MCF 10A (cell line): ENCODE results near the gene SERPINB13. TPM values are rescaled to one million over a fixed set of nuclear protein-coding genes. Genes with fewer than 3 reads are reported as not detected.

ENCODE experiments used
- BruUV-seq: library from RNA; stranded (reverse); fragments of 400-500 nt; replicated peaks from 2 replicates; lab custom pipeline; 2021; lab: Mats Ljungman, UMichigan
- CTCF ChIA-PET: fragments of 300-600 bp; sonication (Branson Sonifier 250); formaldehyde crosslinking; extraction: SDS; loops from one replicate; lab custom pipeline; 2021; ENCODE audit warnings: antibody characterized with exemption, inconsistent platforms; lab: Yijun Ruan, JAX
- POLR2A ChIA-PET: fragments of 300-600, 350-650 bp; sonication (Branson Sonifier 250); formaldehyde crosslinking; extraction: SDS; loops from one replicate; lab custom pipeline; 2020; ENCODE audit warnings: antibody characterized with exemption, inconsistent platforms; lab: Yijun Ruan, JAX
- DNase-seq: peaks from one replicate; pipeline ENCODE4 v3.0.0-alpha.2; 2018; ENCODE audit not compliant: unreplicated experiment
- H3K27ac Mint-ChIP-seq: one replicate; pipeline ENCODE4 v1.8.0; 2022; ENCODE audit warnings: mild to moderate bottlenecking, low read depth, mixed read lengths; ENCODE audit not compliant: unreplicated experiment
- H3K27me3 Mint-ChIP-seq: one replicate; pipeline ENCODE4 v1.8.0; 2022; ENCODE audit warnings: mixed read lengths; ENCODE audit not compliant: insufficient read depth, unreplicated experiment
- H3K36me3 Mint-ChIP-seq: one replicate; pipeline ENCODE4 v1.8.0; 2022; ENCODE audit warnings: mild to moderate bottlenecking, moderate library complexity, mixed read lengths; ENCODE audit not compliant: insufficient read depth, unreplicated experiment
- H3K4me1 Mint-ChIP-seq: one replicate; pipeline ENCODE4 v1.8.0; 2022; ENCODE audit warnings: mixed read lengths; ENCODE audit not compliant: insufficient read depth, unreplicated experiment
- H3K4me3 Mint-ChIP-seq: one replicate; pipeline ENCODE4 v1.8.0; 2022; ENCODE audit warnings: mild to moderate bottlenecking, moderate library complexity, mixed read lengths; ENCODE audit not compliant: unreplicated experiment
- H3K9me3 Mint-ChIP-seq: one replicate; pipeline ENCODE4 v1.8.0; 2022; ENCODE audit warnings: mixed read lengths; ENCODE audit not compliant: unreplicated experiment
- intact Hi-C: fragments of 100-400 bp; cut with micrococcal nuclease; formaldehyde crosslinking; loops from 2 replicates; pipeline ENCODE4 v1.14.1; 2022
- total RNA-seq: library from RNA; stranded (reverse); gene quantifications from 2 replicates; pipeline ENCODE4 v1.2.3, GENCODE V29; 2022
- TF ChIP-seq, protein P1 (sequence below): fragments of 200-600 bp; IDR thresholded peaks from one replicate; pipeline ENCODE4 v1.8.0; 2022; ENCODE audit warnings: antibody characterized with exemption, mild to moderate bottlenecking; ENCODE audit not compliant: unreplicated experiment

Gene SERPINB13
- total RNA-seq, 1 experiment from 2014 or later: 0.49 TPM

GRCh38 chr18:63564021-63564420 lies 23.1 kb upstream of the SERPINB13 start:
- ChIA-PET CTCF (interaction anchor here (1.0 to 2.6 kb wide), 4 partner anchors 11 to 436 kb away, joined by 3 to 14 read pairs (median 6); no protein-coding TSS in a partner anchor), POLR2A (interaction anchor here (0.5 to 0.7 kb wide), 2 partner anchors 338 to 1729 kb away, joined by 3 to 5 read pairs; no protein-coding TSS in a partner anchor)
- Mint-ChIP-seq H3K4me3 (no peak overlapping the region), H3K27ac (no peak overlapping the region), H3K4me1 (no peaks in the 10 kb centered on the region), H3K9me3 (no peaks in the 10 kb centered on the region), H3K27me3 (peaks cover 18% of the 10 kb centered on the region), H3K36me3 (no peaks in the 10 kb centered on the region)
- no TSS peak for BruUV-seq
- intact Hi-C loops: no loop called here
- no peak for DNase-seq
- TF ChIP-seq, protein P1, sequence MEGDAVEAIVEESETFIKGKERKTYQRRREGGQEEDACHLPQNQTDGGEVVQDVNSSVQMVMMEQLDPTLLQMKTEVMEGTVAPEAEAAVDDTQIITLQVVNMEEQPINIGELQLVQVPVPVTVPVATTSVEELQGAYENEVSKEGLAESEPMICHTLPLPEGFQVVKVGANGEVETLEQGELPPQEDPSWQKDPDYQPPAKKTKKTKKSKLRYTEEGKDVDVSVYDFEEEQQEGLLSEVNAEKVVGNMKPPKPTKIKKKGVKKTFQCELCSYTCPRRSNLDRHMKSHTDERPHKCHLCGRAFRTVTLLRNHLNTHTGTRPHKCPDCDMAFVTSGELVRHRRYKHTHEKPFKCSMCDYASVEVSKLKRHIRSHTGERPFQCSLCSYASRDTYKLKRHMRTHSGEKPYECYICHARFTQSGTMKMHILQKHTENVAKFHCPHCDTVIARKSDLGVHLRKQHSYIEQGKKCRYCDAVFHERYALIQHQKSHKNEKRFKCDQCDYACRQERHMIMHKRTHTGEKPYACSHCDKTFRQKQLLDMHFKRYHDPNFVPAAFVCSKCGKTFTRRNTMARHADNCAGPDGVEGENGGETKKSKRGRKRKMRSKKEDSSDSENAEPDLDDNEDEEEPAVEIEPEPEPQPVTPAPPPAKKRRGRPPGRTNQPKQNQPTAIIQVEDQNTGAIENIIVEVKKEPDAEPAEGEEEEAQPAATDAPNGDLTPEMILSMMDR: no peak

DNA sequence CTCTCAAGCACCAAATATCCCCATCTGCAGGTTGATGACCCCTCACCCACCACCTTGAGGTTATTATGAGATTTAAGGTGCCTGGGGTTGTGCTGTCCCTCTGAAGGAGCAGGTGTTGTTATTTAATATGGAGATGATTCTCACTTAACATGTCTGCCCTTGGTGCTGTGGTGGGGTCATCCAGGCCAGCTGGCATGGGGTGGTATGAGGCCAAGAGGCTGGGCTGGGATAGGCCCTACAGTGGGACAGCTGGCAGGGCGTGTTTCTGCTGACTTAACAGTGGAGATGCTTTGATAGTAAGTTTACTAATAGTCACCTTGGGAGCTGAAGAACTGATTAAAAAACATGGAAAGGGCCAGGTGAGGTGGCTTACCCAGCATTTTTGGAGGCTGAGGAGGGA lies 22.6 kb upstream of the SERPINB13 start:
- intact Hi-C loops: no loop called here
- TF ChIP-seq, protein P1: no peak
- Mint-ChIP-seq H3K27ac (no peak overlapping the region), H3K4me3 (no peak overlapping the region), H3K4me1 (no peaks in the 10 kb centered on the region), H3K9me3 (no peaks in the 10 kb centered on the region), H3K36me3 (no peaks in the 10 kb centered on the region), H3K27me3 (peaks cover 18% of the 10 kb centered on the region)
- no TSS peak for BruUV-seq
- POLR2A ChIA-PET: interaction anchor here (0.7 kb wide), 1 partner anchor 1729 kb away, joined by 5 read pairs; no protein-coding TSS in a partner anchor
- CTCF ChIA-PET: interaction anchor here (0.8 to 5.2 kb wide), 5 partner anchors 13 to 436 kb away, joined by 3 to 33 read pairs (median 7); no protein-coding TSS in a partner anchor
- no peak for DNase-seq

DNA sequence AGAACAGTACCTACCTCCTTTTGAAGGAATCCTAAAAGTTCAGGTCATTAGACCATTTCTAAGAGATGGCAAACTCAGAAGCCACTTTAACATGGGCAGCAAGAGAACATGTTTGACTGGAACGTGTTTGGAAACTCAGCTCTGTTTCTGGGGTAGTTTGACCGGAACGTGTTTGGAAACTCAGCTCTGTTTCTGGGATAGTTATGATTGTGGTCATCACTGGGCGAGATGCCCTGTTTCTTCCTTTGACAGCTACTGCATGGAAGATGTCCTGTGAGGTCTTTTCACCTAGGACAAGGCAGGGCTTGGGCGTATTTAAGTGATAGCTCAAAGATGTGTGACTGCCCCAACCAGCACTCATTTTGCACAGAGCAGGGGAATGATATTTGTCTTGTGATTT lies 19.9 kb upstream of the SERPINB13 start:
- BruUV-seq: no TSS peak
- ChIA-PET POLR2A (no interaction called here), CTCF (interaction anchor here (0.8 to 5.2 kb wide), 9 partner anchors 8 to 281 kb away, joined by 3 to 33 read pairs (median 4); no protein-coding TSS in a partner anchor)
- Mint-ChIP-seq H3K9me3 (no peaks in the 10 kb centered on the region), H3K4me3 (no peak overlapping the region), H3K36me3 (no peaks in the 10 kb centered on the region), H3K27ac (peak overlapping the region; percentile 23), H3K27me3 (peaks cover 18% of the 10 kb centered on the region), H3K4me1 (no peaks in the 10 kb centered on the region)
- no peak for DNase-seq
- TF ChIP-seq, protein P1: no peak
- intact Hi-C loops: no loop called here

DNA sequence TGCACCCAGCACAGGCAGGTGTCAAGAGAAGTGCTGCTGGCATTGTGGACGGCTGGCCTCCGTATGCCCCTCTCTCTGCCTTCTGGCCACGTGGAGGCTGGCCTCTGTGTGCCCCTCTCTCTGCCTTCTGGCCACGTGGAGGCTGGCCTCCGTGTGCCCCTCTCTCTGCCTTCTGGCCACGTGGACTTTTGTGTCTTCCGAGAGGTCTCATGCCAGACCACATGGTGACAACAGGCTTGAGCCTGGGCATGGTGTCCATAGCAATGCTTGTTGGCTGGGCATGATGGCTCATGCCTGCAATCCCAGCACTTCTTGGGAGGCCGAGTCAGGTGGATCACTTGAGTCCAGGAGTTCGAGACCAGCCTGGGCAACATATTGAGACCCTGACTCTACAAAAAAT lies 19.3 kb upstream of the SERPINB13 start:
- TF ChIP-seq, protein P1: no peak
- Mint-ChIP-seq H3K4me1 (no peaks in the 10 kb centered on the region), H3K4me3 (no peak overlapping the region), H3K9me3 (no peaks in the 10 kb centered on the region), H3K36me3 (no peaks in the 10 kb centered on the region), H3K27me3 (peaks cover 18% of the 10 kb centered on the region), H3K27ac (peak overlapping the region; percentile 23)
- intact Hi-C loops: no loop called here
- DNase-seq: no peak
- POLR2A ChIA-PET: no interaction called here
- BruUV-seq: no TSS peak
- CTCF ChIA-PET: interaction anchor here (0.7 to 5.2 kb wide), 6 partner anchors 9 to 239 kb away, joined by 3 to 33 read pairs (median 4); no protein-coding TSS in a partner anchor
